Stimulated activated CD4-positive, alpha-beta T cell treated with anti-CD3 and anti-CD28 coated beads, TNF-alpha, amount 100 ng/mL, for 4 hours (primary cell): ENCODE results near the gene CCDC85A.

Experiments used
- DNase-seq, 3 experiments: peaks; one replicate each; pipeline ENCODE4 v3.0.0-alpha.2; 2020; ENCODE audit warnings: low read depth in 3 of 3

CCDC85A gene

DNA sequence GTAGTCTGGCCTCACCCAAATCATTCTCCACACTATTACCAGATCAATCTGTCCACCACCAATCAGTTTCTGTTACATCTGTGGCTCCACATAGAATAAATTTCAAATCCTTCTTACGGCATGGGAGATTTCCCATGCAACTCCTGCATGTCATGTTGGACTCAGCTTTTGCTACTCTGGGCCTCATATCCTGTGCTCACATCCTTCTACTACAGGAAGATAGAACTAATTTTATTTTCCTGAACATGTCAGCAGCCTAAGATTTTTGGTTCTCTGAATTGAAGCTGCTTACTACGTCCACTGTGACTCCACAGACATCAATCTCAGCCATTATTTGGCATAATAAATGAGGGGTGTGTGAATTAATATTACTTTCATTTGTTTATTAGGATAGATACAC lies 181.1 kb downstream of the CCDC85A start:
- DNase-seq: no peak

GRCh38 chr2:56369316-56369715 lies 185.5 kb downstream of the CCDC85A start:
- DNase-seq: no peak

GRCh38 chr2:56372071-56372656 lies 188.4 kb downstream of the CCDC85A start:
- DNase-seq: no peak

GRCh38 chr2:56375251-56375650 lies 191.5 kb downstream of the CCDC85A start:
- DNase-seq: no peak

DNA sequence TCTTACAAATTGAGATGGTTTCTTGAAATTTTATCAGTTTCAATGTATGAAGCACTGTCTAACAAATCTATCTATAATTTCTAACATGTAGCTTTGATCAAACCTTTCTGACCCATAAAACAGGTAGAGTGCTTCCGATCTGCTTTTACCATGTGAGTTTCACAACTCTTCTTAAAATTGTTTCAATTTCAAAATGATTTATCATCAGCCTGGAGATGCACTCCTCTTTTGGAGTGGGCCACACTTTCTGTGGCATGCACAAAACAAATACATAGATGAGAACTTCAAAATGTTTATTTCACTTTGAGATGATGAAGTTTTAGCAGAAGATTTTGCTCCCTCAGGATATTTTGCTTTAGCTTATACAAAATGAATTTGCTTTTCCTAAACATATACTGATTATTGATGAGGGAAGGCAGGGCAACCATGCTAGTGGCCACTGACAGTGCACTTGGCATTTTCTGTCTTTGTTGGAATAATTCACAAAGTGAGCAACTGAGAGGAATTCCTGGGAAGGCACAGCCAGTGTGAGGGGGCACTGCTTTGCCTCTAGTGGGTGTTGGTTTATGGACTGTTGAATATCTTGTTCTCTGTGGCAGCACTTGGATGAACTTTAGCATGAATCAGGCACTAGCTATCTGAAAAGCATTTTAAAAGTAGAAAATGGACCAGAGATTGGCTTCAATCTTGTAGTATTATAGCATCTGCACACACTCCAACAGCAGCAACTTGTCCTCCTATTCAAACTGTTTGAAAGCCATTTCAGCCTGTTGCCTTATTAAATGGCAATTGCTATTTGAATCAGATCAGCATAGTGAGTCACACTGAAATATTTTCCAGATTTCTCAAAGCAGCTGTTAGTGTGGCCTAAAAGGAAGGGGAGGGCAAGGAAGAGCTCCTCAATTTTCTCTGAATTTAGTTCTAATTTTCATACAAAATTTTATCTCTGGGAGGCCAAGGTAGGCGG lies 193.2 kb downstream of the CCDC85A start:
- no peak for DNase-seq

- no peak for DNase-seq
These were observed 195.3 kb downstream of the CCDC85A start for GRCh38 chr2:56379066-56379465.

- no peak for DNase-seq
These were observed 197.1 kb downstream of the CCDC85A start for GRCh38 chr2:56380861-56381260.

DNA sequence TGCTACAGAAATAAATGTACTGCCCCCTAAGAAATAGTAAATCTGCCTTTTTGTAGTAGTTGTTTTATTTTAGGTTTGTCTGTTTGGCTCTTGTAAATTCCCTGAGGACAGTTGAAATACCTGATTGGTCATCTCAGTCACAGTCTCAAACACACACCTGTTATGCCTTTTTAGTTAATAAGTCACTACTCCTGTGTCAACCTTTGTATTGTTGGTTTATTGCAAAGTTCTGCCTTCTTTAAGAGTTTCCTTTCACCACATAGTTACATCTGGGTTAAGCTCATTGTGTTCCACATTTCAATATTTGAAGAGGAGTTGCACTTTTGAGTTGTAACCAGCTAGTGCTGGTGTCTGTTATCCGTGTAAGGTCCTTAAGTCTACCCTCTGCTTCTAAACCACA lies 198.7 kb downstream of the CCDC85A start:
- no peak for DNase-seq

GRCh38 chr2:56386657-56387056 lies 202.9 kb downstream of the CCDC85A start:
- DNase-seq: no peak

- no peak for DNase-seq
These were observed 206.9 kb downstream of the CCDC85A start for GRCh38 chr2:56390644-56391043.

GRCh38 chr2:56410140-56410539 lies 226.3 kb downstream of the CCDC85A start:
- no peak for DNase-seq

DNA sequence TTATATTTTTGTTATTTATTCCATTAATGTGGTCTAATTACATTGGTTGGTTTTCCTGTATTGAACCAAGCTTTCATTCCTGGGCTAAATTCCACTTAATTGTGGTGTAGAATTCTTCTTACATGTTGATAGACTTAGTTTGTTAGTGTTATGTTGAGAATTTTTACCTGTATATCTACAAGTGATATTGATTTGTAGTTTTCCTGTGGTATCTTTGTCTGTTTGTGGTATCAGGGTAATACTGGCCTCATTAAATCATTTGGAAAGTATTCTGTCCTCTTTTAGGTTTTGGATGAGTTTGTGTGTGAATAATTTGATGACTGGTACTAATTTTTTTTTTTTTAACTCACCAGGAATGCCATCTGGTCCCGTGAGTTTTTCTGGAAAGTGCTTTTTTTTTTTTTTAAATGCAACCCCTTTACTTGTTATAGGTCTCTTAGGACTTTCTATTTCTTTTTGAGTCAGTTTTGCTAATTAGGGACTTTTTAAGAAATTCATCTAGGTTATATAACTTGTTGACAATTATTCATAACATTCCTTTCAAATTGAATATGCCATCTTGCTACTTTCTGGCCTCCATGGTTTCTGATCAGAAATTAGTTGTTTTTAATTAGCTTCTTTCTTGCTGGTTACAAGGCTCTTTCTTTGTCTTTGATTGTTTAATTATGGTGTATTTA lies 232.8 kb downstream of the CCDC85A start:
- DNase-seq: no peak
